ENCODE results near the gene KRT78.

The KRT78 gene

DNA sequence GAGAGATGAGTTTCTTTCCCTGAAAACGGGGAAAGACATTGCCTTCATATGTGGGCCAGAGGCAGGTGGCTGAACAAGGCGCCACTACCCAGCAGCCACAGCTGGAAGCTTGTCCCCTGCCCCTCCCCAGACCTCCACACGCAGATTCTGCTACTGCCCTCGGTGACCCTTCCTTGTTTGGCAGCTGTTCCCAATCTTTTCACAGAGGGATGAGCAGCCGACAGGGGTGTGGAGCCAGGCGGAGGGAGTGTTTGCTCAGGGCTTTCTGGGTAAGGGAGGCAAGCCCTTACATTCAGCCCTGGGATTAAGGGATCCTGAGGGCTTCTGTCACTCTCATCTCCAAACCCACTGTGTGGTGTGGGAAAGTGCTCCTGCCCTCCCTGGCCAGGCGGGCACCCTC lies 30.4 kb downstream of the KRT78 start:
- DNase-seq (ENCODE audit: low read depth): no peak

DNA sequence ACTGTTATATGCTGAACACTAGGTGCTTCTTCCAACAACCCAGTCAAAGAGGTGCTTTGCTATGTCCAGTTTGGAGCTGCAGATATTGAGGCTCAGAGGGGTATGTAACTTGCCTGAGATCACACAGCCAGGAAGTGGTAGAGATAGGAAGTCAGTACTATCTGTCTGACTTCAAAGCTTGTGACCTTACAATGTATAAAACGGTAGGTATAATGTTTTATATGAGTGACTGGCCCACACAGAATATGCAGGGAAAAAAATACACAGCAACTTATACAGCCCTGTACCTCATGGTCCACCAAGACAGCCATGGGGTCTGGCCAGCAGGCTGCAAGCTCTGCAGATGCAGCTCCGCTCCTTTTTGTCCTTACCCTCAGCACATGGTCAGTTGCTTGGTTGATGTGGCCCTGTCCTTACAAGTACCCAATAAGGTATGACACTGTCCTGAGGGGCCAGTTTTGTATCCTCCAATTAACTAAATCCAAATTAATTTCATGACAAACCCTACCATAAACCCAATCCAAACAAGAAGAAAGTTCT lies 31.0 kb downstream of the KRT78 start:
- no peak overlapping the region for H3K4me3 ChIP-seq (ENCODE audit: low read depth, low read length)
- TF ChIP-seq POLR2A (IDR thresholded peaks at IDR 0.05; ENCODE audit: extremely low read depth, insufficient read length): no peak
- TF ChIP-seq, protein P1, sequence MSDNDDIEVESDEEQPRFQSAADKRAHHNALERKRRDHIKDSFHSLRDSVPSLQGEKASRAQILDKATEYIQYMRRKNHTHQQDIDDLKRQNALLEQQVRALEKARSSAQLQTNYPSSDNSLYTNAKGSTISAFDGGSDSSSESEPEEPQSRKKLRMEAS (IDR thresholded peaks at IDR 0.05; ENCODE audit: low read depth, low read length): no peak
- TF ChIP-seq, protein P2, sequence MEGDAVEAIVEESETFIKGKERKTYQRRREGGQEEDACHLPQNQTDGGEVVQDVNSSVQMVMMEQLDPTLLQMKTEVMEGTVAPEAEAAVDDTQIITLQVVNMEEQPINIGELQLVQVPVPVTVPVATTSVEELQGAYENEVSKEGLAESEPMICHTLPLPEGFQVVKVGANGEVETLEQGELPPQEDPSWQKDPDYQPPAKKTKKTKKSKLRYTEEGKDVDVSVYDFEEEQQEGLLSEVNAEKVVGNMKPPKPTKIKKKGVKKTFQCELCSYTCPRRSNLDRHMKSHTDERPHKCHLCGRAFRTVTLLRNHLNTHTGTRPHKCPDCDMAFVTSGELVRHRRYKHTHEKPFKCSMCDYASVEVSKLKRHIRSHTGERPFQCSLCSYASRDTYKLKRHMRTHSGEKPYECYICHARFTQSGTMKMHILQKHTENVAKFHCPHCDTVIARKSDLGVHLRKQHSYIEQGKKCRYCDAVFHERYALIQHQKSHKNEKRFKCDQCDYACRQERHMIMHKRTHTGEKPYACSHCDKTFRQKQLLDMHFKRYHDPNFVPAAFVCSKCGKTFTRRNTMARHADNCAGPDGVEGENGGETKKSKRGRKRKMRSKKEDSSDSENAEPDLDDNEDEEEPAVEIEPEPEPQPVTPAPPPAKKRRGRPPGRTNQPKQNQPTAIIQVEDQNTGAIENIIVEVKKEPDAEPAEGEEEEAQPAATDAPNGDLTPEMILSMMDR (IDR thresholded peaks at IDR 0.05; ENCODE audit: low read depth, low read length): no peak
- no peak for TF ChIP-seq MYC (IDR thresholded peaks at IDR 0.05; ENCODE audit: low read depth, low read length)
- no peak for DNase-seq (ENCODE audit: low read depth)

More for the DNA sequence above, 30.4 kb downstream of the KRT78 start:
- TF ChIP-seq MYC (IDR thresholded peaks at IDR 0.05; ENCODE audit: low read depth, low read length) (no peak), POLR2A (IDR thresholded peaks at IDR 0.05; ENCODE audit: extremely low read depth, insufficient read length) (no peak)
- TF ChIP-seq, protein P1 (IDR thresholded peaks at IDR 0.05; ENCODE audit: low read depth, low read length): no peak
- TF ChIP-seq, protein P2 (IDR thresholded peaks at IDR 0.05; ENCODE audit: low read depth, low read length): no peak
- no peak overlapping the region for H3K4me3 ChIP-seq (ENCODE audit: low read depth, low read length)

DNA sequence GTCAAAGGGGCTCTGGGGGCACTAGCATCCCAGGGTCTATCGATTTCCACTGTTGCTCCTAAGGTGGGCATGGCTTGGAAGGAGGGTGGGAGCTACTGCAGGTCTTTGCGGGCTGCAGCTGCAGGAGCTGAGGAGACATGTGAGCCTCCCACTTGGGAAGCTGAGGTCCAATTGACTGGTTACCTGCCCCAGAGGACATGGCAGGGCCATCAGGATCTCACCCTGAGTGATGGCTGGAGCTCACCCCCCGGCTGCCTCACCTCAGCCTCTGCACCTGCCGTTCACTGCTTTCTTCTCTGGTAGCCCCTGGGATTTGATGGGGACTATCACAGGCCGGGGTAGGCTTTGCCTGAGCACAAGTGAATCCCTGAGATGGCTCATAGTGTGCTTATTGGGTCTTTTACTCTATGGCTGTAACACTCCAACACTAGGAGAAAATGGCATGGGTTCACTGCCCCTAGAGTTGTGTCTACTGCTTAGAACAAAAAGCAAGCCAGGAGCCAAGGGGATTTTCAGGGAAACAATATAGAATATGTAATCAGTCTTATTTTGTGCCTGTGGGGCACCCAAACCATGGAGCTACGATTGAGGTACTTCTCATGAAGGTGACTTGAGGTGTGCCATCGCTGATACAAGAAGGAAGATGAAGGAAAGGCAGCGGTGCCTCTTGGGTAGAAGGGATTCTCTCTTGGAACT lies 31.6 kb downstream of the KRT78 start:
- DNase-seq (ENCODE audit: low read depth): no peak
- H3K4me3 ChIP-seq (ENCODE audit: low read depth, low read length): no peak overlapping the region
- TF ChIP-seq MYC (IDR thresholded peaks at IDR 0.05; ENCODE audit: low read depth, low read length) (no peak), POLR2A (IDR thresholded peaks at IDR 0.05; ENCODE audit: extremely low read depth, insufficient read length) (no peak)
- TF ChIP-seq, protein P2 (IDR thresholded peaks at IDR 0.05; ENCODE audit: low read depth, low read length): no peak
- TF ChIP-seq, protein P1 (IDR thresholded peaks at IDR 0.05; ENCODE audit: low read depth, low read length): no peak

DNA sequence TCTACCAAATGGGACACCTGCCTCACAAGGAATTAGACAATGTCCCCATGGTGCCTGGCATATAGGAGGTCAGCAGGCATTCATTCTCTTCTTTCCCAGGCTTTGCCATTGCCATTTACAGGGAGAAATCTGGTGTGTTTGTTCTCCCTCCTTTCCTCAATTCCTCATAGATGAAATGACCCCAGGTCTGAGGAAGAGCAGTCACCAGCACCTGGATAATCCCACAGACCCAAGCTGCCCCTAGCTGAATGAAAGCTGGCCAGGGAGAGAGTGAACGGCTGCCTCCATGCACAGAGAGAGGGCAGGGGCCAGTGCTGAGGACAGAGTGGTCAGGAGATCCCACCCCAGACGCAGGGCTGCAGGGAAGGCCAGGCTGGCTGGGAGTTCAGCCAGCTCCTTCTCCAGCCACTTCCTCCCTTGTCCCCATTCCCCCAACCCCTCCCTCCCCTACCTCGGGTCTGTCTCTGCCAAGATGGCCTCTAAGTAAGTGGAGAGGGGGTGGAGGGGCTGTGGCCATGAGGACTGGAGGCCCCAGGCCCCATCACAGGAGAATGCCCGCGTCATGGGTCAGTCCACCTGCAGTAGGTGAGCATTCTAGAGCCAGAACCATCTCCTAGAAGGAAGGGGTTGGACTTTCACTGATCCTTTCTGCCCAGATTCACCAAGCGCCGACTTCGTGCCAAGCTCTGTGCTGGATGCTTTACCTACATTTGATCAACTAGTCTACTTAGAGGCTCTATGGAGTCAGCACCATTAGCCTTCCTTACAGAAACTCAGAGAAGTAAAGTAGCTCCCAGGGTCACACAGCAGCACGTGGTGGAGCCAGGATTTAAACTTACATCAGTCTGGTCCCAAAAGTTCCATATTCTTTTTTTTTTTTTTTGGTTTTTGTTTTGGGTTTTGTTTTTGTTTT lies 32.9 kb downstream of the KRT78 start:
- TF ChIP-seq POLR2A (IDR thresholded peaks at IDR 0.05; ENCODE audit: extremely low read depth, insufficient read length): no peak
- no peak for TF ChIP-seq MYC (IDR thresholded peaks at IDR 0.05; ENCODE audit: low read depth, low read length)
- TF ChIP-seq, protein P1 (IDR thresholded peaks at IDR 0.05; ENCODE audit: low read depth, low read length): no peak
- TF ChIP-seq, protein P2 (IDR thresholded peaks at IDR 0.05; ENCODE audit: low read depth, low read length): no peak
- no peak for DNase-seq (ENCODE audit: low read depth)
- no peak overlapping the region for H3K4me3 ChIP-seq (ENCODE audit: low read depth, low read length)

DNA sequence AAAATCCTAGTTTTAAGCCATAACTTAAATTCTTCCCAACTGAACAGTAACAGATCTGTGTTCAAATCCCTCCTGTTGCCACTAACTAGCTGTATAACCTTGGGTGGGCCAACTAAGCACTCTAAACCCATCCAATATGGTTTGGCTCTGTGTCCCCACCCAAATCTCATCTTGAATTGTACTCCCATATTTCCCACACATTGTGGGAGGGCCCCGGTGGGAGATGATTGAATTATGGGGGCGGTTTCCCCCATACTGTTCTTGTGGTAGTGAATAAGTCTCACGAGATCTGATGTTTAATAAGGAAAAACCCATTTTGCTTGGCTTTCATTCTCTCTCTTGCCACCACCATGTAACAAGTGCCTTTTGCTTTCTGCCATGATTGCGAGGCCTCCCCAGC lies 33.6 kb downstream of the KRT78 start:
- TF ChIP-seq POLR2A (IDR thresholded peaks at IDR 0.05; ENCODE audit: extremely low read depth, insufficient read length): no peak
- no peak for TF ChIP-seq MYC (IDR thresholded peaks at IDR 0.05; ENCODE audit: low read depth, low read length)
- TF ChIP-seq, protein P2 (IDR thresholded peaks at IDR 0.05; ENCODE audit: low read depth, low read length): no peak
- TF ChIP-seq, protein P1 (IDR thresholded peaks at IDR 0.05; ENCODE audit: low read depth, low read length): no peak

More for the DNA sequence above, 33.6 kb downstream of the KRT78 start:
- H3K4me3 ChIP-seq (ENCODE audit: low read depth, low read length): no peak overlapping the region
- no peak for DNase-seq (ENCODE audit: low read depth)

Measured in NB4 (cell line).